ENCODE data around the gene CTDP1. TPM values are rescaled to one million over a fixed set of nuclear protein-coding genes. Genes with fewer than 3 reads are reported as not detected.

Gene CTDP1
- total RNA-seq, 2 experiments from 2014 or later: 11.9 to 15.4 TPM

- Histone ChIP-seq H4K20me1 (ENCODE audit: insufficient read depth, low read length) (no peaks in the 10 kb centered on the region), H3K79me2 (ENCODE audit: insufficient read depth, low read depth, low read length) (no peaks in the 10 kb centered on the region), H3K9me3 (ENCODE audit: low read length) (no peaks in the 10 kb centered on the region), H3K9me2 (ENCODE audit: insufficient read depth, low read length) (no peaks in the 10 kb centered on the region), H2AFZ (ENCODE audit: low read length) (no peak overlapping the region), H3K4me1 (ENCODE audit: insufficient read depth, low read length, poor library complexity, severe bottlenecking) (no peaks in the 10 kb centered on the region), H3K4me3 (ENCODE audit: low read depth, low read length, poor library complexity, severe bottlenecking) (no peak overlapping the region), H3K4me2 (ENCODE audit: low read length) (no peak overlapping the region), H3K27ac (ENCODE audit: low read depth, low read length, poor library complexity, severe bottlenecking) (no peak overlapping the region), H3K36me3 (ENCODE audit: insufficient read depth, low read length) (peaks cover 40% of the 10 kb centered on the region)
- ChIA-PET CTCF (ENCODE audit: unreplicated experiment) (no interaction called here), POLR2A (no interaction called here)
- no peak for DNase-seq (ENCODE audit: low spot score)
- BruUV-seq (replicated peaks): no TSS peak
- TF ChIP-seq CTCF (conservative IDR thresholded peaks at IDR 0.05; ENCODE audit: low read length) (no peak), EZH2phosphoT487 (IDR thresholded peaks at IDR 0.05; ENCODE audit: borderline replicate concordance, low read depth, low read length) (no peak)
- intact Hi-C loops (cut with micrococcal nuclease; ENCODE audit: unreplicated experiment): no loop called here
Observed at GRCh38 chr18:79733135-79733701, 53.6 kb downstream of the CTDP1 start.

- no peak for TF ChIP-seq EZH2phosphoT487 (IDR thresholded peaks at IDR 0.05; ENCODE audit: borderline replicate concordance, low read depth, low read length)
- no peak for TF ChIP-seq CTCF (conservative IDR thresholded peaks at IDR 0.05; ENCODE audit: low read length)
- POLR2A ChIA-PET: no interaction called here
- Histone ChIP-seq H3K4me2 (ENCODE audit: low read length) (no peak overlapping the region), H3K79me2 (ENCODE audit: insufficient read depth, low read depth, low read length) (no peaks in the 10 kb centered on the region), H2AFZ (ENCODE audit: low read length) (no peak overlapping the region), H3K4me3 (ENCODE audit: low read depth, low read length, poor library complexity, severe bottlenecking) (no peak overlapping the region), H3K27ac (ENCODE audit: low read depth, low read length, poor library complexity, severe bottlenecking) (no peak overlapping the region), H3K36me3 (ENCODE audit: insufficient read depth, low read length) (peaks cover 33% of the 10 kb centered on the region), H4K20me1 (ENCODE audit: insufficient read depth, low read length) (no peaks in the 10 kb centered on the region), H3K9me3 (ENCODE audit: low read length) (no peaks in the 10 kb centered on the region), H3K4me1 (ENCODE audit: insufficient read depth, low read length, poor library complexity, severe bottlenecking) (no peaks in the 10 kb centered on the region), H3K9me2 (ENCODE audit: insufficient read depth, low read length) (no peaks in the 10 kb centered on the region)
- intact Hi-C loops (cut with micrococcal nuclease; ENCODE audit: unreplicated experiment): no loop called here
- BruUV-seq (replicated peaks): no TSS peak
- no peak for DNase-seq (ENCODE audit: low spot score)
- CTCF ChIA-PET (ENCODE audit: unreplicated experiment): no interaction called here
Observed at GRCh38 chr18:79733986-79734770, 54.6 kb downstream of the CTDP1 start.
